B cell (primary cell): ENCODE measurements around the gene KIF16B. TPM values are rescaled to one million over a fixed set of nuclear protein-coding genes. Genes with fewer than 3 reads are reported as not detected.

ENCODE experiments used
- ATAC-seq: fragments of 200-7000 bp; cut with Tn5 transposase; one replicate; pipeline ENCODE4 v1.10.0; 2021; ENCODE audit warnings: low read depth, mild to moderate bottlenecking, moderate number of reproducible peaks, moderate library complexity
- CTCF ChIA-PET: fragments of 350-600 bp; sonication (Branson Sonifier 250); formaldehyde crosslinking; loops from one replicate; lab custom pipeline; 2021; ENCODE audit warnings: antibody characterized with exemption, inconsistent platforms; lab: Charles Lee
- POLR2A ChIA-PET: fragments of 350-600 bp; sonication (Branson Sonifier 250); formaldehyde crosslinking; loops from one replicate; lab custom pipeline; 2021; ENCODE audit warnings: antibody characterized with exemption; lab: Charles Lee
- DNase-seq: peaks from one replicate; pipeline ENCODE4 v3.0.0; 2013
- H2AFZ ChIP-seq: 2 replicates; pipeline ENCODE4 v1.6.1; 2012; ENCODE audit warnings: mild to moderate bottlenecking, low read depth, low read length; ENCODE audit not compliant: insufficient read depth, poor library complexity, severe bottlenecking
- H3K27ac ChIP-seq, 2 donors: 1 replicate in 1 of 2; 2 replicates in 1 of 2; pipeline ENCODE4 v1.5.1; 2012 to 2013; ENCODE audit warnings: low read length in 2 of 2, mild to moderate bottlenecking in 2 of 2, moderate library complexity in 1 of 2
- H3K27me3 ChIP-seq, 4 experiments: fragments of 200-600 bp in 1 of 4; sonication (generic) in 1 of 4; replicated peaks in 1 of 4; 1 replicate in 2 of 4; 2 replicates in 2 of 4; pipeline versions ENCODE4 v1.6.1 to v1.7.0; 2013 to 2016; ENCODE audit warnings: low read length in 3 of 4, mild to moderate bottlenecking in 2 of 4, mixed read lengths in 1 of 4, moderate library complexity in 1 of 4; ENCODE audit not compliant: insufficient read depth in 4 of 4, control insufficient read depth in 3 of 4; ENCODE audit errors: control extremely low read depth in 1 of 4
- H3K36me3 ChIP-seq, 2 experiments: replicated peaks in 1 of 2; 1 replicate in 1 of 2; 2 replicates in 1 of 2; pipeline versions ENCODE4 v1.6.1 to v1.7.1; 2013; ENCODE audit warnings: low read length in 1 of 2; ENCODE audit not compliant: insufficient read depth in 2 of 2, control insufficient read depth in 1 of 2; ENCODE audit errors: control extremely low read depth in 1 of 2, extremely low read depth in 1 of 2
- H3K4me1 ChIP-seq, 2 donors: fragments of 200-600 bp in 1 of 2; sonication (generic) in 1 of 2; 1 replicate in 1 of 2; 2 replicates in 1 of 2; pipeline versions ENCODE4 v1.5.1 to v1.6.1; 2013 to 2017; ENCODE audit warnings: low read length in 2 of 2; ENCODE audit not compliant: control insufficient read depth in 2 of 2, insufficient read depth in 2 of 2
- H3K4me2 ChIP-seq: replicated peaks from 2 replicates; pipeline ENCODE3; 2012; ENCODE audit warnings: mild to moderate bottlenecking, low read depth, low read length; ENCODE audit not compliant: poor library complexity, severe bottlenecking
- H3K4me3 ChIP-seq, 5 experiments: fragments of 200-600 bp in 1 of 5; sonication (generic) in 1 of 5; 1 replicate in 3 of 5; 2 replicates in 2 of 5; pipeline versions ENCODE4 v1.5.1 to v1.7.0; 2011 to 2016; ENCODE audit warnings: low read length in 4 of 5, mild to moderate bottlenecking in 4 of 5, low read depth in 2 of 5, control low read depth in 1 of 5, moderate library complexity in 1 of 5; ENCODE audit not compliant: insufficient read depth in 1 of 5; ENCODE audit errors: control extremely low read depth in 1 of 5, extremely low read depth in 1 of 5
- H3K79me2 ChIP-seq: fragments of 200-600 bp; sonication (generic); one replicate; pipeline ENCODE4 v1.6.0; 2016; ENCODE audit warnings: low read length; ENCODE audit not compliant: control insufficient read depth, insufficient read depth
- H3K9ac ChIP-seq: fragments of 200-600 bp; sonication (generic); 2 replicates; pipeline ENCODE4 v1.6.1; 2017; ENCODE audit warnings: mild to moderate bottlenecking, low read length, moderate library complexity
- H3K9me3 ChIP-seq, 3 donors: one replicate each; pipeline versions ENCODE4 v1.6.1 to v1.7.1; 2013; ENCODE audit warnings: low read length in 2 of 3; ENCODE audit not compliant: control insufficient read depth in 2 of 3, insufficient read depth in 1 of 3; ENCODE audit errors: control extremely low read depth in 1 of 3
- H4K20me1 ChIP-seq: 2 replicates; pipeline ENCODE4 v1.6.0; 2012; ENCODE audit warnings: mild to moderate bottlenecking, low read length; ENCODE audit not compliant: insufficient read depth, control insufficient read depth, poor library complexity, severe bottlenecking
- H3K27ac Mint-ChIP-seq: one replicate; pipeline ENCODE4 v1.8.0; 2021; ENCODE audit warnings: mixed read lengths
- H3K27me3 Mint-ChIP-seq: one replicate; pipeline ENCODE4 v1.8.0; 2021; ENCODE audit warnings: mixed read lengths
- H3K4me1 Mint-ChIP-seq: one replicate; pipeline ENCODE4 v1.8.0; 2021; ENCODE audit warnings: mixed read lengths
- H3K4me3 Mint-ChIP-seq: one replicate; pipeline ENCODE4 v1.8.0; 2021; ENCODE audit warnings: mixed read lengths
- H3K9me3 Mint-ChIP-seq: one replicate; pipeline ENCODE4 v1.8.0; 2022; ENCODE audit warnings: mixed read lengths; ENCODE audit not compliant: insufficient read depth
- CTCF ChIP-seq: fragments of 200-600 bp; IDR thresholded peaks from one replicate; pipeline ENCODE4 v1.8.0; 2022; ENCODE audit warnings: antibody characterized with exemption, mild to moderate bottlenecking
- EZH2 ChIP-seq: IDR thresholded peaks from 2 replicates; pipeline ENCODE4 v1.6.1; 2012; ENCODE audit warnings: borderline replicate concordance, low read depth, mild to moderate bottlenecking, moderate library complexity, low read length; ENCODE audit not compliant: insufficient read depth, poor library complexity, severe bottlenecking
- WGBS: methylation state at CpG from one replicate; pipeline ENCODE4 v1.1.5; 2013; ENCODE audit warnings: missing lambda C conversion rate; ENCODE audit not compliant: insufficient coverage; 5-methylcytosine and 5-hydroxymethylcytosine counted together
- intact Hi-C: fragments of 100-400 bp; cut with micrococcal nuclease; formaldehyde crosslinking; loops from one replicate; pipeline ENCODE4 v1.10.0; 2022
- polyA plus RNA-seq: library from polyadenylated mRNA; depleted of rRNA; stranded (reverse); fragments of >200 nt; gene quantifications from 2 replicates; pipeline ENCODE4 v1.2.3, GENCODE V29; 2012
- total RNA-seq, 2 donors: library from RNA; stranded (reverse); fragments of 120-200 nt in 1 of 2; gene quantifications; 1 replicate in 1 of 2; 2 replicates in 1 of 2; pipeline versions ENCODE4 v1.2.3 to v1.2.4, GENCODE V29; 2013 to 2022

Gene KIF16B
- total and polyA plus RNA-seq, 2 donors (not counting 1 experiment from before 2014, with no cell fraction given): 4.5 to 13.0 TPM

- TF ChIP-seq CTCF (no peak), EZH2 (no peak)
- Mint-ChIP-seq H3K4me3 (no peak overlapping the region), H3K27ac (no peak overlapping the region), H3K4me1 (no peaks in the 10 kb centered on the region), H3K27me3 (peaks cover 58% of the 10 kb centered on the region), H3K9me3 (no peaks in the 10 kb centered on the region)
- no peaks in the 10 kb centered on the region for H4K20me1 ChIP-seq
- DNase-seq (no peak), ATAC-seq (no peak)
- no peaks in the 10 kb centered on the region for H3K36me3 ChIP-seq
- no peak overlapping the region for H2AFZ ChIP-seq
- no peaks in the 10 kb centered on the region for H3K4me1 ChIP-seq
- 59% methylated on average over 4 of the region's 7 CpGs for WGBS
- ChIA-PET POLR2A (no interaction called here), CTCF (no interaction called here)
- H3K27ac ChIP-seq: no peak overlapping the region
- intact Hi-C loops: no loop called here
- H3K27me3 ChIP-seq: peaks cover 0 to 13% (median 6%) of the 10 kb centered on the region in 4 experiments
- H3K9me3 ChIP-seq: no peaks in the 10 kb centered on the region
- H3K79me2 ChIP-seq: no peaks in the 10 kb centered on the region
- no peak overlapping the region for H3K4me3 ChIP-seq
- no peak overlapping the region for H3K9ac ChIP-seq
- no peak overlapping the region for H3K4me2 ChIP-seq
Observed at GRCh38 chr20:16590041-16590633, 16.9 kb upstream of the KIF16B start.

GRCh38 chr20:16589623-16590022, 16.4 kb upstream of the KIF16B start:
- Mint-ChIP-seq H3K9me3 (no peaks in the 10 kb centered on the region), H3K4me1 (no peaks in the 10 kb centered on the region), H3K27ac (no peak overlapping the region), H3K27me3 (peaks cover 60% of the 10 kb centered on the region), H3K4me3 (no peak overlapping the region)
- Histone ChIP-seq H3K27ac (no peak overlapping the region), H3K4me2 (no peak overlapping the region), H3K9ac (no peak overlapping the region), H3K4me1 (no peaks in the 10 kb centered on the region), H2AFZ (no peak overlapping the region), H4K20me1 (no peaks in the 10 kb centered on the region), H3K4me3 (no peak overlapping the region), H3K79me2 (no peaks in the 10 kb centered on the region), H3K27me3 (peaks cover 0 to 13% (median 6%) of the 10 kb centered on the region in 4 experiments), H3K36me3 (no peaks in the 10 kb centered on the region), H3K9me3 (no peaks in the 10 kb centered on the region)
- no peak for TF ChIP-seq CTCF
- TF ChIP-seq EZH2: no peak
- intact Hi-C loops: no loop called here
- CTCF ChIA-PET: no interaction called here
- ATAC-seq (no peak), DNase-seq (no peak)
- POLR2A ChIA-PET: no interaction called here
- 93% methylated on average over 6 of the region's 9 CpGs for WGBS
